Measurements from ENCODE around the gene FGFR1OP2. TPM values are rescaled to one million over a fixed set of nuclear protein-coding genes. Genes with fewer than 3 reads are reported as not detected.
A peak's percentile ranks its signal among the peaks of the same experiment; 100 is the strongest.

The FGFR1OP2 gene
- polyA plus RNA-seq, 4 donors: 62.2 to 89.4 (median 63.0) TPM

DNA sequence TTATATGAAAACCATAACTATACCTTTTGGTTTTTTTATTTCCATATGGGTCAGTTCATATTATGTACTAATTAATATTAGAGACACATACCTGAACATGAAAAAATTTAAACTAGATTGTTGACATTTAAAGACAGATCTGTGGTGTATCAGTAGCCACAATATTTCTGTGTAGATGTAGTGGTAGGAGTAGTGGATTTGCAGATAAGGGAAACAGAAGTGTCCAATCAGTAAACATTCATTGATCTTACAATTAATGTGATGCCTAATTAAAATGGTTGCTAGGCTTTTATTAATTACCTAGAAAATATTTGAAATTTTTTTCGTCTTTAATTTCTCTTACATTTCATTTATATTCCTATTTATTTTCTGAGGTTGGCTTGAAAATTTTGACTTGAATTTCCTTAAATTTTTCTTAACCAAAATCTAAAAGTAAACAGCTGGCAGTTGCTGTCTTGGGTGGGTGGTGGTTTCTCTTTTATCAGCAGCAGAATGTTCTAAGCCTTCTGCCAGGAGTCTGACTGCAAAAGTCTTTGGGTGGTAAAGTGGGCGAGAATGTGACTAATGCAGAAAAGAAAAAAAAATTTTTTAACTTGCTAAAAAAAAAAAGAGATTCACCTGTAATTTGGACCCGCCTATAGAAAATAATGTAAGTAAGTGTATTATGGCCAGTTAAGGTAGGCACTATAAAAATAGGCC is 2.4 kb downstream of the FGFR1OP2 start:
- DNase-seq (ENCODE audit: low read depth in 4 of 4, low spot score in 3 of 4): no peak

GRCh38 chr12:26941215-26941594 is 2.9 kb downstream of the FGFR1OP2 start:
- no peak for DNase-seq (ENCODE audit: low read depth in 4 of 4, low spot score in 3 of 4)

DNA sequence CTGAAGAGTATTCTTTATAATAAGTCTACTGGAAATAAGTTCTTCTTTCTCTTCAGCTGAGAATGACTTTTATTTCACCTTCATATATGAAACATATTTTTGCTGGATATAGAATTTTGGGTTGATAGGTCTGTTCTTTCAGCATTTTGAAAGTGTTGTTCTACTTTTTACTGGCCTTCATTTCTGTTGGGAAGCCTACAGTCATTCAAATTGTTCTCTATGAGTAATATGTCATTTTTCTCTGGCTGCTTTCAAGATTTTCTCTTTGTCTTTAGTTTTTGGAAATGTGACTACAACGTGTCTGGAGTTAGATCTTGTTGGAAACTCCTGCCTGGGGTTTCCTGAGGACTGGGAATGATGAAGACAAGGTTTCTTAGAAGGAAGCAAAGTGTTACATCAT is 10.0 kb downstream of the FGFR1OP2 start:
- no peak for DNase-seq (ENCODE audit: low read depth in 4 of 4, low spot score in 3 of 4)

DNA sequence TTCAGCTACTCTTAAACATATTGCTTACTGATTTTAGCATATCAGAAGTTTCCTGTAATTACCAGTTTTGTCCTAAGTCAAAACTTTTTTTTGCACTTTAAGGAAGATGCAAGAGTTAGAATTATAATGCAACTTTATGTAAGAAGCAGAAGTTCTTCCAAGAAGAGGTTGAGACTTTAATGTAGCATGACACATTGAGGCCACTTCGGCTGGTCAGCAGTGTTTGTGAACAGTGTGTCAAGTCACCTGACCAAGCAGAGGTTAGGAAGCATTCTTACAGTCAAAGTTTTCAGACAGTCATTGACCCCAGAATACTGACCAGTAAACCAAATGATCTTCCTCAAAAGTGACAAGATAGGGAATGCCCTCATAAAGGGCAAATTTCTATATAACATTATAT is 15.2 kb downstream of the FGFR1OP2 start:
- no peak for DNase-seq (ENCODE audit: low read depth in 4 of 4, low spot score in 3 of 4)

DNA sequence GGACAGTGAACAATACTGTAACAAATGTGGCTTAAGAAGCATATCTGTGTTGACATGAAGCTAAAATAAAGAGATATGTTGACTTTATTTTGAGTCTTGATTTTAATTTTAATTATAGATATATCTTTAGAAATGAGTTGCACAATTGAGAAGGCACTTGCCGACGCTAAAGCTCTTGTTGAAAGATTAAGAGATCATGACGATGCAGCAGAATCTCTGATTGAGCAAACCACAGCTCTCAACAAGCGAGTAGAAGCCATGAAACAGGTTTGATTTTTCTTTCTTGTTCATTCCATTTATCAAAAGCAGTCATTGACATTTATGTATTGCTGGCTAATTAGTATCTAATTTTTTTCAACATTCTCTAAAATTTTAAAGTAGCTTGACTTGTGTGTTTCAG is 15.8 kb downstream of the FGFR1OP2 start:
- no peak for DNase-seq (ENCODE audit: low read depth in 4 of 4, low spot score in 3 of 4)

- DNase-seq (ENCODE audit: low read depth in 4 of 4, low spot score in 3 of 4): peak in 1 of 4 donors; percentile 32
Observed at GRCh38 chr12:26961391-26961790, 23.1 kb downstream of the FGFR1OP2 start.

DNA sequence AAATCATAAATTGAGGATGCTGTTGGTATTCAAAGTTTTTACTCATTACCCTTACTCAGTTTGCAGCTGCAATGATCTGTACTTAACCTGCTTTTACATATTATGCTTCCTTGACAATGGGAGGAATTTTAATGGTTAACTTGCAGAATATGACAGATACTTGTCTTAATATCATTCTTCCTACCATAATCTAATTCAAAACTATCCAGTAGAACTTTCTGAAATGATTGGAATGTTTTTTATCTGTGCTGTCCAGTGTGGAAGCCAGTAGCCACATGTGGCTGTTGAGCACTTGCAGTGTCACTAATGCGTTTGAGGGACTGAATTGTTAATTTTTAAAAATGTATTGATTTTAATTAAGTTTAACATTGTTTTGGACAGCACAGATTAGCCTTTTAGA is 23.5 kb downstream of the FGFR1OP2 start:
- no peak for DNase-seq (ENCODE audit: low read depth in 4 of 4, low spot score in 3 of 4)

GRCh38 chr12:26963413-26963812 is 25.1 kb downstream of the FGFR1OP2 start:
- no peak for DNase-seq (ENCODE audit: low read depth in 4 of 4, low spot score in 3 of 4)

DNA sequence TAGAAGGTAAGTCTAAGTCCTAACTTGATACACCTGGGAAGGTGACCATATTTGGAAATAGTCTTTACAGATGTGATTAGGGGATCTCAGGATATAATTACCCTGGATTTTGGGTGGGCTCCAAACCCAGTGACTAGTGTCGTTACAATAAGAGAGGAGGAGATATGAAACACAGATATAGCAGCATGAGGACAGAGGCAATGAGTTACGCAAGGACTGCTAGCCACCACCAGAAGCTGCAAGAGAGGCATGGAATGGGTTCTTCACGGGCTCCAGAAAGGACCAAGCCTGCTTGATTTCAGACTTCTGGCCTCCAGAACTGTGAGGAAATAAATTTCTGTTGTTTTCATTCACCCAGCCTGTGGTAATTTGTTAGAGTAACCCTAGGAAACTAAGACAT is 28.6 kb downstream of the FGFR1OP2 start:
- DNase-seq (ENCODE audit: low read depth in 4 of 4, low spot score in 3 of 4): no peak

DNA sequence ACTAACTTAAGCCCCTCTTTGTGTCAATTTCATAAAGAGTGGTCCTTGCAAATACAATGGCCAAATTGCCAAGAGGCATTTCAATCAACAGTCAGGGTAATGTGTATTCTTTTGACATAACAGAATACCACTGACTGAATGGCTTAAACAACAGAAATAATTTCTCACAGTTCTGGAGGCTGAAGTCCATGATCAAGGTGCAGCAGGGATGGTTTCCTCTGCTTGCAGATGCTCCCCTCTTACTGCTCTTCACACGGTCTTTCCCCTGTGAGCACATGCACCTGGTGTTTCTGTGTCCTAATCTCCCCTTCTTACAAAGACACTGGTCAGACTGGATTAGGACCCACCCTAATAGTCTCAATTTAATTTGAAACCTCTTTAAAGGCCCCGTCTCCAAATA is 31.9 kb downstream of the FGFR1OP2 start:
- DNase-seq (ENCODE audit: low read depth in 4 of 4, low spot score in 3 of 4): no peak

GRCh38 chr12:26971963-26972362 is 33.7 kb downstream of the FGFR1OP2 start:
- DNase-seq (ENCODE audit: low read depth in 4 of 4, low spot score in 3 of 4): no peak

DNA sequence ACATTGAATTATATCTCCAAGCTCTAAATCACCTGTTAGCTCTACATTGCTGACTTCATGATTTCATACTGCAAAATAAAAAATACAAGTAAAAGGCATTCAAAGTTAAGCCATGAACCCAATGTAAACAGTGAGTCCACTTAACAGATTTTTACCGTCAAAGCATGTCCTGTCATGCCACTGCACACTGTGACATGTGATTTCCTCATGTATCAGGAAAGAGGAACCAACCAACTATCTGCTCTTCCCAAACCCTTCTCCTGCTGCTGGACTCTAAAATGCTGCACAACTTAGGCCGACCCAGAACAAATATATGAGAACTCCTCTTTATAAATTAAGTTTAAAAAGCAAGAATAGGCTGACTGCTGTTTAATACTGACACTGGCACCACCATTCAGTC is 38.4 kb downstream of the FGFR1OP2 start:
- DNase-seq (ENCODE audit: low read depth in 4 of 4, low spot score in 3 of 4): no peak

GRCh38 chr12:26978801-26979200 is 40.5 kb downstream of the FGFR1OP2 start:
- no peak for DNase-seq (ENCODE audit: low read depth in 4 of 4, low spot score in 3 of 4)

GRCh38 chr12:26979733-26980132 is 41.5 kb downstream of the FGFR1OP2 start:
- no peak for DNase-seq (ENCODE audit: low read depth in 4 of 4, low spot score in 3 of 4)

GRCh38 chr12:26982866-26983265 is 44.6 kb downstream of the FGFR1OP2 start:
- no peak for DNase-seq (ENCODE audit: low read depth in 4 of 4, low spot score in 3 of 4)

- DNase-seq (ENCODE audit: low read depth in 4 of 4, low spot score in 3 of 4): no peak
Observed at GRCh38 chr12:26987634-26988424, 49.6 kb downstream of the FGFR1OP2 start.

- DNase-seq (ENCODE audit: low read depth in 4 of 4, low spot score in 3 of 4): no peak
Observed at GRCh38 chr12:26988703-26989102, 50.4 kb downstream of the FGFR1OP2 start.

- DNase-seq (ENCODE audit: low read depth in 4 of 4, low spot score in 3 of 4): no peak
Observed at GRCh38 chr12:26989873-26990272, 51.6 kb downstream of the FGFR1OP2 start.

DNA sequence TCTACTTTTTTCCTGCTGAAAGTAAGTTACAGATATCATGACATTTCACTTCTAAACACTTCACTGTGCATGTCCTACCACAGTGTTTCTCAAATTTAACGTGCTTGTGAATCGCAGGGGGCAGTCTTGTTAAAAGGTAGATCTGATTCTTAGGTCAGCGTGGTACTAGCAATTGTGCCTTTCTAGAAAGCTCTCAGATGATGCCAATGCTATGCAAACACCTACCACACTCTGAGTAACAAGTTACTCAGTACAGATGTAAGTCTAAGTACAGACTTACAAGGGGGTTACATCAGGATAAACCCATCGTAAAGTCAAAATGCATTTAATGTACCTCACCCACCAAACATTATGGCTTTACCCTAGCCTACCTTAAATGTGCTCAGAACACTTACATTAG is 53.6 kb downstream of the FGFR1OP2 start:
- DNase-seq (ENCODE audit: low read depth in 4 of 4, low spot score in 3 of 4): no peak

DNA sequence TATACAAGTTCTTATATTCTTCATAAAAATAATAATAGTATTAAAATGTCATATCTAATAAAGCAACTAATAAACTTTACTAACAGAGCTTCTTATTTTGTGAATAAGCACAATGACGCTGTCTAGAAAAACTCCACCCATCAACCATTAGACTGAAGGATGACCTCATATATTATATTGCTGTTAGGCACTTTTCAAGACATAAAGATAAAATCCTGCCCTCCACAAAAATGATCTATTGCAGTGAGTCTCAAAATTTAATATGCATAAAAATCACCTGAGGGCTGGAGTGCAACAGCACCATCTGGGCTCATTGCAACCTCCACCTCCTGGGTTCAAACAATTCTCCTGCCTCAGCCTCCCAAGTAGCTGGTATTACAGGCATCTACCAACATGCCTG is 55.8 kb downstream of the FGFR1OP2 start:
- no peak for DNase-seq (ENCODE audit: low read depth in 4 of 4, low spot score in 3 of 4)

- no peak for DNase-seq (ENCODE audit: low read depth in 4 of 4, low spot score in 3 of 4)
Observed at GRCh38 chr12:26995706-26996105, 57.4 kb downstream of the FGFR1OP2 start.

- no peak for DNase-seq (ENCODE audit: low read depth in 4 of 4, low spot score in 3 of 4)
Observed at GRCh38 chr12:26997003-26997402, 58.7 kb downstream of the FGFR1OP2 start.
